NCI-H524 treated with DMSO at 0.1 percent for 48 hours (cell line): ENCODE measurements around the gene GNAQ.

Source experiments
- DNase-seq: peaks from one replicate; lab custom pipeline; 2025; lab: John Stamatoyannopoulos, UW

GNAQ gene

DNA sequence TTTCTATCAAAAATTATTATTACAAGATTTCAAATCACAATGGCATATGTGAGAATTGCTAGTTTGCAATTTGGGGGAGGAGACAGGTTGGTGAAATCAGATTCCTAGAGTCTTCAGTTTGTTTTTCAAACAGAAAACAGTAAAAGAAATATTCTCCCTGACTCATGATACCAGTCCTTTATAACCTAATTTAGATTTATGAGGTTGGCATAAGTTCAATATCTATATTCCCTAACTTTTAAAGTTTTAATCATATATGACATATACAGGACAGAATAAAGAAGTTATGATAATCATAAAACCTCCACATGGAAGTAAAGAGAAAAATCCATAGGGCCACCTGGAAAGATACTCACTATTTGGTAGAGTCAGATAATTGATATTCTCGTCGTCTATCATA lies 216.4 kb downstream of the GNAQ start:
- DNase-seq, result no peak

DNA sequence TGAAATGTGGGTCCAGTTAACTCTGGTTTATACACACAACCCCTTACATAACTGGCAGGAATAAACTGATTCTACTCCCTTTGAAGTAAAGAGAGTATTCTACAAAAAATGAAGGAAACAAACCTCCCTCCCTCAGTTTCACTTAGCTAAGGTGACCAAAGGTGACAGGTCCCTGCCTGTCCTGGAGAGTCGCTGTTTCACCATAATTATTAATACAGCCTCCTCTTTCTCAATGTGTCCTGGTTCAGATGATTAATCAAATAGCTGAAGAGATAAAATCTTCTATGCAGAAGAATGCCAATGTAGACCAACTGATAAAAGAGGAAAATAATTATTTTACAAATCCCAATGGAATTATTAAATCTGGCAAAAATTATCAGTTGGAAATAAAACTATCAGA lies 219.8 kb downstream of the GNAQ start:
- DNase-seq, result no peak

DNA sequence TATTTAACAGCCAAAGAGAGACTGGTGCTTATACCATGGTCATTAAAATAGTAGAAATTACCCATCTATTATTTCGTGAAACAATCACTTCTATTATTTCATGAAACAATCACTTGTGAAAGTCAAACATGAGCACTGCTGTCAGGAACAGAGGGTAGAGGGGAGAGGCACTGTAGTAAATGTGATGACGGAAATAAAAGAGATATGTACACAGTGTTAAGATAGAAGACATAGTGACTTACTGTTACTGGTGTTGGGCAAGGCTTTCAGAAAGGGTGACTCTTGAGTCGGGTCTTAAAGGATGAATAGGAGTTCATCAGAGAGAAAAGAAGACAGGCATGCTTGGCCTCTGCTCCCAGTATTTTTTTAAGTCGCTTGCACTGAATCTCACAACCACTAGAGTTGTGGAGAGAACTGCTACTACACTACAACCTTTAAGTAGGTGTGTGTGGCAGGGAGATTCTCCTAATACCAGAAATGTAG lies 220.9 kb downstream of the GNAQ start:
- DNase-seq, result no peak

DNA sequence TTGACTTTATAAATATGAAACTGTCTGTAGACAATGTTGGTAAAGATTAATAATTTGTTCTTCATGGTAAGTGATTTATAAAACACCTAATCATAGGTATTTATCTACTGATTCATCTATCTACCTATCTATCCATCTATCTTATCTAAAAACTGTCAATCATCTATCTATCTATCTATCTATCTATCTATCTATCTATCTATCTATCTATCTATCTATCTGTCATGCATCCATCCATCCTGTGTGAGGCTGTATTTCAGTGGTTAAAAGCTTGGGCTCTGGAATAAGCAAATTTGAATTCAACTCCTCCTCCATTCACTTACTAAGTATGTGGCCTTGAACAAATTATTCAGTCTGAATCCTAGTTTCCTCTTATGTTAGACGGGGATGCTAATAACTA lies 221.6 kb downstream of the GNAQ start:
- no peak for DNase-seq

DNA sequence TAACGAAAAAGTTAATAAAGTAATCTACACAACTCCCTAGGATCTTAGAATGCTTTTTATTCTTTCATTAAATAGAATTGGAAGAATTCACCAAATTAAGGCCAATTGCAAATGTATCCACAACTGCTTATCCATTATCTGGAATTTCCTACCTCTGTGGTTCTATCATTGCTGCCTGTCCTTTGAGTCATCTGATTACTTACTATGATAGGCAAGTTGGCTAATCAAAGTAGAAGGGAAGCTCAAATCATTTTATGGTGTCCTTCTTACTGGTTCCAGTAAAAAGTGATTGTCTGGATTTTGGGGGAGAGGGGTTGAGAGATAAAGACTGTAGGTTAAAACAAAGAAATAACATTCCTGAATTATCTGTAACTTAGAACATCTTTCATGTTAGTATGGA lies 222.1 kb downstream of the GNAQ start:
- no peak for DNase-seq

DNA sequence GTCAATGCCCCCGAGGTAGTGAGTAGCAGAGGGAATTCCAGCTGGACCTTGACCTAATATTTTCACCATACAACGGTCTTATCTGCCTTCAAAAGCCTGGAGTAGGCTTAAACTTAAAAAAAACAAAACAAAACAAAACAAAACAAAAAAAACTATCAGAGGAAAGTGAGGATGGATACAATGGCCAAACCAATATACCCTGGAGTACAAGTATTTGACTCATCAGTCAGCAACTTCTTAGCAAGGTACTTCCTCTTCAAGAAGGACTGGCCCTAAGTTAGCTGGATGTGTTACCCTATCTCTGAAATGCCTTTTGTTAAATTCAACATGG lies 222.9 kb downstream of the GNAQ start:
- DNase-seq, result no peak

DNA sequence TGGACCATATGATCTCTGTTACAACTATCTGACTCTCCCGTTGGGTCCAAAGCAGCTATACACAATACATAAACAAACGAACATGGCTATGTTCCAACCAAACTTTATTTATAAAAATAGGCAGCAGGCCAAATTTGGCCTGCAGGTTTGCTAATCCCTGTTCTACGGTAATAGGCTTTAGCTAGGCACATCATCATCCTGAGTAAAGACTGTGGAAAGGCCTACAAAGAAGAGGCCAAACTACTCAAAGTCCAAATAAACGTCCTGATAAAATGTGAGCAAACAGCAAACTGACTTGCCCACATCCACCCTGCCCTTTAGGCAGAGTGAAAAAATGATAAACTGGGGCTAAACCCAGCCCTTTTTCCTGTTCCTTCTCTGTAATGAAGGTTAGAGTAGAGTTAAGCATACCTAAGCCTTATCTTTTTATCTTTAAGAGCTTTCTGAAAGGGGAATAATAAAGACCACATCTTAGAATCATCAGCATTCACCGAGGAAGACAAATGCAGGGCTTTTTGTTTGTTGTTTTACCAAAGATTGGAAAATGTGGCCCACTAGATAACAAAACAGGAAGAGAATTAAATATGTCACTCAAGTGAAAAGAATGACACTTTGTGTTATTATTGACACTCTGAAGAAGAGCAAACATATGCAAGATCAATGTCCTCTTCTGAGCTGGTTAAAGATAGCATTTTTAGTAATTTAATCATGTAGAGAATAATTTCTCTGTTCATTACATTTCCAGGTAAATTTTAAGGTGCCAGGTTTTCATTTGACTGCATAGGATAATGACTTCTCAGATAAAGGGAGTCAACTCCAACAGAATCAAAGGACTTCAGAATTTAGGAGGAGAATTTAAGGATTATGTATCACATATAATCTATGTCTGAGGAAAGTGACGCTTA lies 223.5 kb downstream of the GNAQ start:
- no peak for DNase-seq

DNA sequence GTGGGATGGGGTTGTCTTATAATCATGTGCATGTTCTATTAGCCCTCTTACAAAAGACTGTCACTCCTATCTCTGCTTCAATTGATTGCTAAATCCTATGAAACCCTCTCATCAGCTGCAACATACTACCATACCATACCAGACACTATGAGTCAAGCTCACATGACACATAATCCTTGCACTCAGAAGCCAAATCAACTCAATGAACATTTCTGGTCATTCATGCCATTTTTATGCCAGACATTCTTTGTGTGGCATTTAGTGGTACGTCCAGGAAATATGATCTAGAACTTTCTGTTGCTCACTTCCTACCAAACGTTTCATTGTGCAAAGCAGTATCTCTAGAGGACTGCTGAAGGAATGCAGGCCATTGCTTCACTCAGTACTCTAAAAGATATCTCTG lies 224.3 kb downstream of the GNAQ start:
- DNase-seq, result no peak

DNA sequence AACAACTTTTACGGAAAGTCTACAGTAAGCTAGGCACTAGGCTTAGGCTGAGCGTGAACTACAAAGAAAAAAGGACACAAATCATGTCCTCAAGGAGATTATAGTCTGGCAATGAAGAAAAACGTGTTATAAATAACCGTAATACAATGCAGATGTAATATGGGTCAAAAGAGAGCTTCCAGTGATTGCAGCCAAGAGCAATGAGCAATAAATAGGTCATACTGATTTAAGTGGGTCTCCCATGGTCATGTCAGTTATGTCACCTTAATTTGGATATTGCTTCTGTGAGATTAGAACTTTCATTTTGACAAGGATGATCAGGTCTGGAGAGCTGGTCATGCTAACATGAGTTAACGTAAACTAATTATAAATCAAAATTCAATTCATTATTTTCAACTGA lies 224.9 kb downstream of the GNAQ start:
- no peak for DNase-seq

DNA sequence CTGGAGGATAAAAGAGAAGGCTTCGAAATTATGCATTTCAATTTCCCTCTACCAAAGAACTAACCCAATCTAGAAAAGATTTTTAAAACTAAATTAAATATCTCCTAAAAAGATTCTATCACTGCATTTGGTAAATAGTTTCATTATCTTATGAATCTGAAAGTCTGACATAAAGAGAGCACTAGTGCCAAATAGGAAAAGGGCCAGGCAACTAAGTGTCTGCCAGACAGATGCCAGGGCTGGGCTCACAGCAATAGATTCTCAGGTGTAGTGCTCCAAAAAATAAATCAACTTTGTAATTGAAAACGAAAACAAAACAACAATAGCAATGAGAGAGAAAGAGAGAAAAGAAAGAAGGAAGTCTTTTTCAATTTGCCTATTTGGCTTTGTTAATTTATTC lies 225.8 kb downstream of the GNAQ start:
- DNase-seq, result no peak

DNA sequence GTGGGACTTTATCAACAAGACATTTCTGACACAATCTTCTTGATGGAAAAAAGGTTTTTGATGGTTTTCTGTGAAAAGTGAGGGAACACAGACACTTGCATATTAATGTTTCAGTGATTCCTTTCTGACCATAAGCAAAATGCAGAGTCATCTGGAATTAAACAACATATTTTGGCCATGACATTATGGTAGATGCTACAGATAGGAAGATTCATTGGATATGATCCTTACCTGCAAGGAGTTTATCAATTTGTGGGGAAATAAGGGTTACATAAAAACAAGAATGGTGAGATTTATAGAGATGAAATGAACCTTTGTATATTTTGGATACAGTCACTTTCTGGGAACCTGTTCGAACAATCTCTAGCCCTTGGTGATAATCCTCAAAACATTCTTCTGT lies 228.2 kb downstream of the GNAQ start:
- DNase-seq, result no peak

DNA sequence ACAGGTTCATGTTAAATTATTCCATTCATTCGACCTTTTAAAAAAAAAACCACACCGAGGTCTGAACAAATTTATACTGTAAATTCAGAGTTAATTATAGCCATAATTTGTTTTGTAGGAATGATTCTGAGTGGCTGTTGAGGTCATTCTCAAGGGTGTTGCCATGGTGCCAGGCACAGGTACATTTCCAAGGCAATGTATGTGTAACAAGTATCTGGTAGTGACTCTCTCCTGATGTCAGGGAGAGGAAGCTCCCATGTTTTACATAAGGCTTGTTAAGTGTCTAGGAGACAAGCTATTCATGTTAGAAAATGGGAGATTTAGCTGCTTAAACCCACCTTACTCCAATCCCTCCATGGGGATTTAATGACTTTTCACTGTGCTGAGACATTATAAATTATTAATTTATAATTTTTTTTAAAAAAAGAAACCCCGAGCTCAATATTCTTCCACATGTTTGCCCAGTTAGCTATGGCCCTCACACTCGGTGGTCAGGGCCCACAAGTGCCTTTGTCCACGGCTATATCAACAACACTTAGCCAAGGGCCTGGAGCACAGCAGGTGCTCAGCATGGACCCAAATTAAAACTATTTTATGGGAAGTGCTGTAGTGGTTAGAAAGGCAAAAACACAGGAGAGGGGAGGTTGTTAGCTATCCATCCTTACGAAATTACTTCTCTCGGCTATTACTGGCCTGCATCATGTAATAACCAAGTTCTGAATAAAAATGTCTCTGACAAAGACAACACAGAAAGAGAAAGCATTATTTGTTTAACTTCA lies 228.9 kb downstream of the GNAQ start:
- no peak for DNase-seq

DNA sequence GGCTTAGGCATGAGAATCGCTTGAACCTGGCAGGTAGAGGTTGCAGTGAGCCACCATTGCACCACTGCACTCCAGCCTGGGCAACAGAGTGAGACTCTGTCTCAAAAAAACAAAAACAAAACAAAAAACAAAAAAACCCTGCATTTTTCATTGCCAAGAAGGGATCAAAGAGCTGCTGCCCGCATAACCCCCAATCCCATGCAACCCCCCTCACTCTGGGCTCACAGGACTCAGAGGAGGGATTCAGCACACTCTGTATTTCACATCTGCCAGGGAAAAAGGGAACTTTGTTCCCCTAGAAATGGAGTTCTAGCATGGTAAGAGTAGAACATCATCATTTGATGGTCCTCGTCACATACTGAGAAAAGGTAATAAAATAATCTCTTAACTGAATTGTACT lies 229.5 kb downstream of the GNAQ start:
- no peak for DNase-seq

DNA sequence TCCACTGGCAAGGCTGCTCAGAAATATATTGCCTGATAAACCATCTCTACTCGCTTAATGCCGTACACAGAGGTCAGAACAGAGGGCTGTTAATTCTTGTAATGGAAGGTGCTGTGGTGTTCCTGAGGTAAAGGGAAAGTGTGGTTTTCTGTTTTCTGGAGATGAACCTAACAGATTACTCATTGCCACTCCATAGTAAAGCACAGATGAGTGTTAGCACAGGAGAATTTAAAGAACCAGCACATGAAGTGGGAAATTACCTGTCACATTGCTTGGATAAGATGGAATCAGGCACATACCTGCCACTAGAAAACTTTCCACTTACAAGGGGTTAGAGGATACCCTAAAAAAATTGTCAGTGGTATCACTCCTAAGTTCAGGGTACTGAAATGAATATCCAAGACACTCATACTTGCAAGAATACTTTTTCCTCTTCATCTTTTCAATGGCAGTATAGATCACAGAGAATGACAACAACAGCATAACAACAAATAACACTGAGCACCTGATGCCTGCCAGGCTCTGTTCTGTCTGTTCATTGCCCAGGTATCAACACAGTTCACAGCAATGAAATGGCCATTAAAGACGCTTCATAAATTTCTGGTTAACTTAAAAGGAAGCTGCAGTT lies 230.6 kb downstream of the GNAQ start:
- no peak for DNase-seq

DNA sequence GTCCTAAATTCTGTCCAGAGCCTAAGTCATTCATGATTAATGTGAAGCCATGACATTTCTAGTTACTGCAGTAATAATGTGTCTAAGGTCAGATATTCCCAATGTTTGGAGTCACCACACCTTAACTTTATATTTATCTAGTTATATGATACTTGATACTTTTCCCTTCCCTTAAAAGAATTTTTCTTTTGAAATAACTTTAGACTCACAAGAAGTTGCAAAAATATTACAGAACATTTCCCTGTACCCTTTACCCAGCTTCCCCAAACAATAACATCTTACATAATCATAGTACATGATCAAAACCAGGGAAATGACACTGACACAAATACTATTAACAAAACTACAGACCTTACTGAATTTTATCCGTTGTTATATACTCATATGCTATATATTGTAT lies 233.5 kb downstream of the GNAQ start:
- DNase-seq, result no peak

DNA sequence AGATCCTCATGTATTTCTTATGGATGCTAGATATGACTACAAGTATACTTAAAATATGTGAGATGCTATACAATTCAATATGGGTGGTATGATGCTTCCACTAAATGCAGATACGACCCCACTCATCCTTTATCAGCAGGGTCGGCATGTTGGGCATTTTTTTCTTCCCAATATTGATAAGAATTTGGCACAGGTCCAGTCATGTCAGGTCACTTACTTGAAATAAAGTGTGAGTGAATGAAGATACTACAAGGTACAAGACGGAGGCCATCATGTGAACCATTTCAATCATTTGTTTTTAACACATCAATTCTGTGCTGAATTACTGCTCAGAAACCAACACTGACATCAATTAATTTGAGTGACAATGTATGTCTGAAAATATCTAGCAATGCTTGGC lies 236.6 kb downstream of the GNAQ start:
- no peak for DNase-seq

DNA sequence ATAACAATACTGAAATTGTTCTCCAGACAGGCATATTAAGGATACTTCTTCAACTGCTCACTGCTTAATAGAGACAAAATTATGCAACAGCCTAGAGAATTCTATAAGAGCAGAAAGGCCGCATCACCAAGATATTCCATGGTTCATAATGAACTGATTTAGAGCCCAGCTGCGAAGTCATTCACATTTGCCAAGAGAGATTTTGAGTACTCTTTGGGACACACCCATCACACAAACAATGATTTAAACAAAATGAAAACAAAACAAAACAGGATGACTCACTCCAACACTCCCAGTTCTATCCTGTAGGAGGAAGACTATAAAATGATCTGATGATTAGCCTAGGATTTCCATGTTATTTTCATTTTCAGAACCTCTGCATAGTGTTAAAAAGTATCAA lies 237.8 kb downstream of the GNAQ start:
- no peak for DNase-seq

DNA sequence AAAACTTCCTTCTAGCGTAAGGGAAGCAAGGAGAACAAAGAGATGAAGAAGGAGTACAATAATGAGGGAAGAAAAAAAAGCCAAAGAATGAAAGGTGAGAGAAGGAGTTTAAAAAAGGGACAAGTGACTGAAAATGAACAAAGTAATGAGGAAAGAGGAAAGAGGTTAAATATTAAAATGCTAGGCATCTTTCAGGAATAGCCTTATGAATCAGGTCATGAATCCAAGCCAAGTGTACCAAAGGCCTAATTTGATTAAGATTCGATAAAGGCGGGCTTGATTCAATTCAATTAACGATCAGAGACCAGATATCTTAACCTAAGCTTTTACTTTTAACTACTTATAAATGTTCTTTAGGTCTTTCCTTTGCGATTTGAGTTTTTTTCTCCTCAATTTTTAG lies 241.7 kb downstream of the GNAQ start:
- no peak for DNase-seq

DNA sequence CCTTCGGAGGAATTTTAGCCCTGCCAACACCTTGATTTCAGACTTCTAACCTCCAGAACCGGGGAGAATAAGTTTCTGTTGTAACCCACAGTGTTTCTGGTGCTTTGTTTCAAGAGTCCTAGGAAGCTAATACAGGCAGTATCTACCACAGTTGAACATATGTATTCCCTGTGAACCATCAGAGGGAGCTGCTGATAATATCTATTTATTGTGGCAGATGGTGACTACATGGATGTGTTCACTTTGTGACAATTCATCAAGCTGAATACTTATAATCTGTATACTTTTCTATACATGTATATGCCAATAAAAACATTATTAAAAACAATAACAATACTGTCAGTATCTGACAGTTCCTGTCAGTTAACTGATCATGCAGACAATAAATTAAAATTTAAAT lies 246.3 kb downstream of the GNAQ start:
- no peak for DNase-seq

DNA sequence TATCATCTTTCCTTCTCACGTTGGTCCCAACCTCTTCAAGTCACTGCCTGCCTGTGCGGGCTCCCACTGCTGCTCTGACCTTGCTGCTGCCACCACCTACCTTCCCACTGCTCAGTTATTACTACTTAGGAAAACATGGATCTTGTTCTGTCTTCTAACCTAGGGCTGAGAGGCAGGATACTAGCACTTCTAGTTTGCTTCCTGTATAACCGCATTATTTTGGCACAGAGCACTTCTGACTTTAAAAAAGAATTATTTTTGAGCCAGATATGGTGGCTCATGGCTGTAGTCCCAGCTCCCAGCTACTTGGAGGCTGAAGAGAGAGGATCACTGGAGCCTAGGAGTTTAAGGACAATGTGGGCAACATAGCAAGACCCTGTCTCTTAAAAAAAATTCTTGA lies 248.1 kb downstream of the GNAQ start:
- no peak for DNase-seq

DNA sequence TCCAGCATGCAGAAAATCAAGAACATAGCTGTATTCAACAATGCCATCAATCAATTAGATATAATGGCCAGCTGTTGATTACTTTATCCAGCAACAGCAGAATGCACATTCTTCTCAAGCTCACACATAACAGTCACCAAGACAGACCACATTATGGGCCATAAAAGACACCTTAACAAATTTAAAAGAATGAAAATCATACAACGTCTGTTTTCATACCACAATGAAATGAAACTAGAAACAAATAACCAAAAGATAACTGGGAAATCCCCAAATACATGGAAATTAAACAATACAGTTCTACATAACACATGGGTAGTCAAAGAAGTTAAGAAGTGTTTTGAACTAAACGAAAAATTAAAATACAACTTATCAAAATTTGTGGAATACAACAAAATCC lies 252.6 kb downstream of the GNAQ start:
- no peak for DNase-seq

DNA sequence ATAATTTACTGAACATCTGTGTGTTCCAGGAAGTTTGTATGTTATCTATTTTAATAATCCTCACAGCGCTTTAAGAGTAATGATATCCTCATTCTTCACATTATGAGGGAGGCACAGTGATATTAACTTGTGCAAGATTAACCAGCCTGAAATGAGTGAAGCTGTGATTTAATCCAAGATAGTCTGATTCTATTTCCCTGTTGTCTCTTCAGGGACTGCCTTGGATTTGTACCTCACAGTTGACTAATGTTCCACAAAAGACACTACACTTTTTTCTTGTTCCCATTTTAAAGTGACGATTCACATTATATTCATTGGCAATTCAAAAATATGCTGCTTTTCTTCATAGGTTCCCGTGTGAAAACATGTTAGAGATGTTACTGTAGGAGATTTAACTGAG lies 258.2 kb downstream of the GNAQ start:
- DNase-seq, result no peak

DNA sequence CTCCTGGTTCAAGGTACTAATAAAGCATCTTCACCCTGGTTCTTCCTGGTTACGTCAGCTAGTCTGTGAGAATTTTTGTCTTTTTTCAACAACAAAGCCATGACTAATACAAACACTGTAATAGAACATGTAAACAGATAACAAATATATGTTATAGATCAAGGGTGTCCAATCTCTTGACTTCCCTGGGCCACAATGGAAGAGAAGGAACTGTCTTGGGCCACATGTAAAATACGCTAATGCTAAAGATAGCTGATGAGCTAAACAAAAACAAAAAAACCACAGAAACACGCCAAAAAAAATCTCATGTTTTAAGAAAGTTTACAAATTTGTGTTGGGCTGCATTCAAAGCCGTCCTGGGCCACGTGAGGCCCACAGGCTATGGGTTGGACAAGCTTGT lies 259.0 kb downstream of the GNAQ start:
- DNase-seq, result no peak
